K562 (cell line): ENCODE measurements around the gene SFMBT2. TPM values are rescaled to one million over a fixed set of nuclear protein-coding genes. Genes with fewer than 3 reads are reported as not detected.

ENCODE experiments used
- ATAC-seq: fragments of 200-7000 bp; cut with Tn5 transposase; 3 replicates; pipeline ENCODE4 v1.9.1; 2020; ENCODE audit warnings: moderate library complexity
- BruUV-seq: library from RNA; stranded (reverse); fragments of 400-500 nt; replicated peaks from 2 replicates; lab custom pipeline; 2021; lab: Mats Ljungman, UMichigan
- CTCF ChIA-PET: fragments of 300-600 bp; formaldehyde crosslinking; extraction: SDS; loops from one replicate; lab custom pipeline; 2021; ENCODE audit warnings: low intra/inter-chr PET ratio; lab: Yijun Ruan, JAX
- POLR2A ChIA-PET: fragments of 300-600, 350-650 bp; sonication (Branson Sonifier 250); formaldehyde crosslinking; extraction: SDS; loops from one replicate; lab custom pipeline; 2021; ENCODE audit warnings: antibody characterized with exemption, inconsistent platforms; lab: Yijun Ruan, JAX
- DNase-seq, 4 experiments: peaks; one replicate each; pipeline versions ENCODE4 v3.0.0 to v3.0.0-alpha.2; 2011 to 2018; ENCODE audit warnings: low spot score in 3 of 4, mixed read lengths in 3 of 4; ENCODE audit errors: extremely low read depth in 1 of 4
- FAIRE-seq: peaks from 2 replicates; lab custom pipeline; 2011; peaks lifted over from hg19 to GRCh38; lab: Jason Lieb, UNC
- H2AFZ ChIP-seq: 2 replicates; pipeline ENCODE4 v1.6.0; 2011; ENCODE audit warnings: low read depth, low read length, control low read depth, inconsistent platforms
- H3K27ac ChIP-seq: fragments of 200-600 bp; 3 replicates; pipeline ENCODE4 v1.8.0; 2011; ENCODE audit warnings: low read depth, mild to moderate bottlenecking, control low read depth, inconsistent platforms, low read length, moderate library complexity, mixed read lengths; ENCODE audit errors: extremely low read depth
- H3K27me3 ChIP-seq, 2 experiments: fragments of 300-600 bp in 1 of 2; 2 replicates in 1 of 2; 3 replicates in 1 of 2; pipeline versions ENCODE4 v1.6.0 to v1.8.0; 2011; ENCODE audit warnings: inconsistent platforms in 2 of 2, low read length in 2 of 2, mild to moderate bottlenecking in 1 of 2, mixed read lengths in 1 of 2, moderate library complexity in 1 of 2; ENCODE audit not compliant: control insufficient read depth in 2 of 2, insufficient read depth in 2 of 2
- H3K36me3 ChIP-seq: fragments of 300-600 bp; 3 replicates; pipeline ENCODE4 v1.8.0; 2011; ENCODE audit warnings: mild to moderate bottlenecking, low read length, inconsistent platforms; ENCODE audit not compliant: control insufficient read depth, insufficient read depth
- H3K4me1 ChIP-seq, 2 experiments: fragments of 200-600 bp in 1 of 2; replicated peaks in 1 of 2; 2 replicates in 1 of 2; 3 replicates in 1 of 2; pipeline versions ENCODE4 v1.5.1 to v1.8.0; 2011; ENCODE audit warnings: inconsistent platforms in 2 of 2, low read length in 2 of 2, mild to moderate bottlenecking in 1 of 2, mixed read lengths in 1 of 2, moderate library complexity in 1 of 2; ENCODE audit not compliant: control insufficient read depth in 2 of 2, insufficient read depth in 2 of 2
- H3K4me2 ChIP-seq: 2 replicates; pipeline ENCODE4 v1.6.1; 2011; ENCODE audit warnings: low read length, control low read depth, inconsistent platforms, mixed read lengths; ENCODE audit not compliant: insufficient read depth
- H3K4me3 ChIP-seq: fragments of 200-600 bp; sonication (generic), shearing (Covaris generic); 2 replicates; pipeline ENCODE4 v1.5.1; 2016; ENCODE audit warnings: control low read depth, inconsistent platforms
- H3K79me2 ChIP-seq: fragments of 200-600 bp; 3 replicates; pipeline ENCODE4 v1.8.0; 2011; ENCODE audit warnings: low read length, inconsistent platforms; ENCODE audit not compliant: control insufficient read depth, insufficient read depth
- H3K9ac ChIP-seq, 2 experiments: 2 replicates each; pipeline versions ENCODE4 v1.6.0 to v1.6.1; 2011; ENCODE audit warnings: low read depth in 2 of 2, low read length in 2 of 2, control low read depth in 1 of 2, inconsistent platforms in 1 of 2, mild to moderate bottlenecking in 1 of 2, mixed read lengths in 1 of 2; ENCODE audit not compliant: insufficient read depth in 1 of 2
- H3K9me1 ChIP-seq: one replicate; pipeline ENCODE4 v1.6.0; 2011; ENCODE audit warnings: inconsistent platforms, mild to moderate bottlenecking, low read length, moderate library complexity; ENCODE audit not compliant: control insufficient read depth, insufficient read depth
- H3K9me3 ChIP-seq: replicated peaks from 2 replicates; pipeline ENCODE4 v1.5.1; 2011; ENCODE audit warnings: low read depth, low read length, inconsistent platforms; ENCODE audit not compliant: control insufficient read depth, insufficient read depth
- H4K20me1 ChIP-seq: replicated peaks from 2 replicates; pipeline ENCODE4 v1.6.1; 2011; ENCODE audit warnings: low read length, inconsistent platforms, mixed read lengths; ENCODE audit not compliant: control insufficient read depth, insufficient read depth
- CTBP1 ChIP-seq: fragments of 450-650 bp; IDR thresholded peaks from 2 replicates; pipeline ENCODE4 v1.6.1; 2016; ENCODE audit warnings: borderline replicate concordance
- FOXP1 ChIP-seq: sonication (generic); formaldehyde crosslinking; IDR thresholded peaks from 2 replicates; pipeline ENCODE4 v1.8.0; 2022; ENCODE audit warnings: mild to moderate bottlenecking, missing genetic modification reagents
- FUS ChIP-seq: fragments of 200-400 bp; formaldehyde crosslinking; optimal IDR thresholded peaks from 2 replicates; pipeline ENCODE3; 2017; ENCODE audit warnings: low read depth, low read length
- GTF2A2 ChIP-seq: IDR thresholded peaks from 2 replicates; pipeline ENCODE4 v1.6.1; 2016; ENCODE audit warnings: mild to moderate bottlenecking, missing genetic modification characterization, missing compliant biosample characterization
- HLTF ChIP-seq: fragments of 450-650 bp; IDR thresholded peaks from 2 replicates; pipeline ENCODE4 v1.6.1; 2016
- NFXL1 ChIP-seq: fragments of 450-650 bp; formaldehyde crosslinking; IDR thresholded peaks from 2 replicates; pipeline ENCODE4 v1.4.0; 2021; ENCODE audit warnings: mild to moderate bottlenecking
- RFX5 ChIP-seq: IDR thresholded peaks from 2 replicates; pipeline ENCODE4 v1.6.1; 2011; ENCODE audit warnings: low read depth, mild to moderate bottlenecking, improper control_type of control experiment, low read length
- SRF ChIP-seq, 2 experiments: fragments of 250-450, 450-650 bp in 1 of 2; sonication (Bioruptor Pico) in 1 of 2; sonication (generic) in 1 of 2; formaldehyde crosslinking; IDR thresholded peaks; 2 replicates each; pipeline versions ENCODE4 v1.5.0 to v1.5.1; 2020 to 2022; ENCODE audit warnings: mild to moderate bottlenecking in 1 of 2, missing genetic modification reagents in 1 of 2
- SRSF9 ChIP-seq: fragments of 200-400 bp; formaldehyde crosslinking; IDR thresholded peaks from 2 replicates; pipeline ENCODE4 v1.6.1; 2017; ENCODE audit warnings: low read depth, low read length, borderline replicate concordance
- ZC3H8 ChIP-seq: fragments of 450-650 bp; IDR thresholded peaks from 2 replicates; pipeline ENCODE4 v1.6.1; 2017
- ZSCAN32 ChIP-seq: fragments of 450-650 bp; formaldehyde crosslinking; IDR thresholded peaks from 2 replicates; pipeline ENCODE4 v1.4.0; 2020; ENCODE audit warnings: mild to moderate bottlenecking, moderate library complexity
- WGBS: fragments of 100-300 bp; shearing (Covaris generic); methylation state at CpG from one replicate; pipeline ENCODE4 v1.1.6; 2016; ENCODE audit warnings: low coverage, mixed read lengths; ENCODE audit not compliant: insufficient coverage; ENCODE audit errors: missing lambda C conversion rate; 5-methylcytosine and 5-hydroxymethylcytosine counted together
- in situ Hi-C: fragments of 300-500 bp; cut with MboI; formaldehyde crosslinking; loops from 4 replicates; pipeline ENCODE4 v1.15.0; 2018; ENCODE audit warnings: inconsistent platforms, mixed read lengths
- intact Hi-C: fragments of 100-400 bp; cut with micrococcal nuclease; formaldehyde crosslinking; loops from 2 replicates; pipeline ENCODE4 v1.14.2; 2022
- polyA plus RNA-seq, 8 experiments: library from polyadenylated mRNA; depleted of rRNA in 4 of 8; stranded (reverse) in 5 of 8; unstranded in 3 of 8; fragments of >200 nt; fragmentation: Nextera tagmentation in 2 of 8; fragmentation: Illumina TruSeq in 1 of 8; extraction: Ambion mirVana in 2 of 8; extraction: Trizol in 1 of 8; gene quantifications; 2 replicates each; pipeline versions ENCODE4 v1.2.1 to v1.2.3, GENCODE V29; 2011 to 2014; ENCODE audit warnings: inconsistent platforms in 1 of 8, missing spikeins in 1 of 8
- total RNA-seq, 7 experiments: library from RNA; depleted of rRNA in 6 of 7; stranded (reverse); fragments of >200 nt in 6 of 7; fragmentation: Illumina TruSeq in 2 of 7; extraction: Trizol in 2 of 7; gene quantifications; 2 replicates each; pipeline versions ENCODE4 v1.2.1 to v1.2.3, GENCODE V29; 2011 to 2021; ENCODE audit warnings: low replicate concordance in 1 of 7
- TF ChIP-seq, protein P1 (sequence below): sonication (generic); formaldehyde crosslinking; IDR thresholded peaks from 2 replicates; pipeline ENCODE4 v1.8.0; 2022; ENCODE audit warnings: missing genetic modification reagents, mild to moderate bottlenecking, moderate library complexity, borderline replicate concordance
- TF ChIP-seq, protein P2 (sequence below): fragments of 250-450 bp; sonication (Bioruptor Pico); IDR thresholded peaks from 2 replicates; pipeline ENCODE4 v1.4.0; 2020
- TF ChIP-seq, protein P3 (sequence below): conservative IDR thresholded peaks from 2 replicates; pipeline ENCODE4 v1.6.1; 2011; ENCODE audit warnings: low read depth, mild to moderate bottlenecking, low read length; ENCODE audit not compliant: control insufficient read depth

Gene SFMBT2
- total and polyA plus RNA-seq, 9 of the 15 experiments (the other 6 are each of a cell fraction or from before 2014, with no cell fraction given), result 1.2 to 13.6 (median 7.6) TPM

DNA sequence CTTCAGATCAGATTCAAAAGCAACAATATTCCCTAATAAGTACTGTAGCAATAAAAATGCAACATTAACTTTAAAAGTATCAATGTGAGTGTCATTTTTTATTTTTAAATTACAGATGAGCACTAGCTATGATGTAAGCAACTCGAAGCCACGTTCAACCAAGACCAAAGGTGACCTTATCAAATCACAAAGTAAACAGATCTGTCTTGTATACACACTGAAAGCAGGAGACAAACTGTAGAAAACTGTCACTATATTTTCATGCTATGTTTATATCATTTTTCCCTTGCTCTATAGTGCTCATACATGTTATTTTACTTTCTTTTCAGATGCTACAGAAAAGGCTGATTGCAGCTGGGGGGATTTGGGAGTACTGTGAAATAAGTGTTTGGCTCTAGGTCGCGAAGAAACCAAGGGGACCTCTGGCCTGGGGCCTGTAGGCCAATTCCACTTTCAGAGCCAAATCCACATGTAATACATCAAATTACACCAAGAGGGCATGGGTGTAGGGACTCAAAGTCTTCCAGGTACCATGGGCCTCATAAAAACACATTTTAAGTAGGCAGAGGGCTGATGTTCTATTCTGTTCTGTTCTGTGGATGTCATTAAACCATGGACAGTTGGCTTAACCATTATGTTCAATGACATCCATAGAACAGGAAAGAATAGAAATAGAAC lies 245.2 kb downstream of the SFMBT2 start:
- in situ Hi-C loops, result no loop called here
- H3K4me2 ChIP-seq, result no peak overlapping the region
- no peak for FAIRE-seq
- H3K9me1 ChIP-seq, result no peaks in the 10 kb centered on the region
- intact Hi-C loops, result no loop called here
- no TSS peak for BruUV-seq
- no peaks in the 10 kb centered on the region; a peak in 1 of 5 replicates for H3K27me3 ChIP-seq
- TF ChIP-seq, protein P1, sequence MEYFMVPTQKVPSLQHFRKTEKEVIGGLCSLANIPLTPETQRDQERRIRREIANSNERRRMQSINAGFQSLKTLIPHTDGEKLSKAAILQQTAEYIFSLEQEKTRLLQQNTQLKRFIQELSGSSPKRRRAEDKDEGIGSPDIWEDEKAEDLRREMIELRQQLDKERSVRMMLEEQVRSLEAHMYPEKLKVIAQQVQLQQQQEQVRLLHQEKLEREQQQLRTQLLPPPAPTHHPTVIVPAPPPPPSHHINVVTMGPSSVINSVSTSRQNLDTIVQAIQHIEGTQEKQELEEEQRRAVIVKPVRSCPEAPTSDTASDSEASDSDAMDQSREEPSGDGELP, result no peak
- TF ChIP-seq SRSF9 (no peak), GTF2A2 (tag) (no peak), ZSCAN32 (CRISPR knock-in tag) (no peak), ZC3H8 (no peak), FUS (no peak), RFX5 (no peak), HLTF (no peak), NFXL1 (CRISPR knock-in tag) (no peak), CTBP1 (no peak), FOXP1 (CRISPR knock-in tag) (no peak), SRF (CRISPR knock-in tag; IDR thresholded peaks at IDR 0.05) (no peak)
- TF ChIP-seq, protein P2, sequence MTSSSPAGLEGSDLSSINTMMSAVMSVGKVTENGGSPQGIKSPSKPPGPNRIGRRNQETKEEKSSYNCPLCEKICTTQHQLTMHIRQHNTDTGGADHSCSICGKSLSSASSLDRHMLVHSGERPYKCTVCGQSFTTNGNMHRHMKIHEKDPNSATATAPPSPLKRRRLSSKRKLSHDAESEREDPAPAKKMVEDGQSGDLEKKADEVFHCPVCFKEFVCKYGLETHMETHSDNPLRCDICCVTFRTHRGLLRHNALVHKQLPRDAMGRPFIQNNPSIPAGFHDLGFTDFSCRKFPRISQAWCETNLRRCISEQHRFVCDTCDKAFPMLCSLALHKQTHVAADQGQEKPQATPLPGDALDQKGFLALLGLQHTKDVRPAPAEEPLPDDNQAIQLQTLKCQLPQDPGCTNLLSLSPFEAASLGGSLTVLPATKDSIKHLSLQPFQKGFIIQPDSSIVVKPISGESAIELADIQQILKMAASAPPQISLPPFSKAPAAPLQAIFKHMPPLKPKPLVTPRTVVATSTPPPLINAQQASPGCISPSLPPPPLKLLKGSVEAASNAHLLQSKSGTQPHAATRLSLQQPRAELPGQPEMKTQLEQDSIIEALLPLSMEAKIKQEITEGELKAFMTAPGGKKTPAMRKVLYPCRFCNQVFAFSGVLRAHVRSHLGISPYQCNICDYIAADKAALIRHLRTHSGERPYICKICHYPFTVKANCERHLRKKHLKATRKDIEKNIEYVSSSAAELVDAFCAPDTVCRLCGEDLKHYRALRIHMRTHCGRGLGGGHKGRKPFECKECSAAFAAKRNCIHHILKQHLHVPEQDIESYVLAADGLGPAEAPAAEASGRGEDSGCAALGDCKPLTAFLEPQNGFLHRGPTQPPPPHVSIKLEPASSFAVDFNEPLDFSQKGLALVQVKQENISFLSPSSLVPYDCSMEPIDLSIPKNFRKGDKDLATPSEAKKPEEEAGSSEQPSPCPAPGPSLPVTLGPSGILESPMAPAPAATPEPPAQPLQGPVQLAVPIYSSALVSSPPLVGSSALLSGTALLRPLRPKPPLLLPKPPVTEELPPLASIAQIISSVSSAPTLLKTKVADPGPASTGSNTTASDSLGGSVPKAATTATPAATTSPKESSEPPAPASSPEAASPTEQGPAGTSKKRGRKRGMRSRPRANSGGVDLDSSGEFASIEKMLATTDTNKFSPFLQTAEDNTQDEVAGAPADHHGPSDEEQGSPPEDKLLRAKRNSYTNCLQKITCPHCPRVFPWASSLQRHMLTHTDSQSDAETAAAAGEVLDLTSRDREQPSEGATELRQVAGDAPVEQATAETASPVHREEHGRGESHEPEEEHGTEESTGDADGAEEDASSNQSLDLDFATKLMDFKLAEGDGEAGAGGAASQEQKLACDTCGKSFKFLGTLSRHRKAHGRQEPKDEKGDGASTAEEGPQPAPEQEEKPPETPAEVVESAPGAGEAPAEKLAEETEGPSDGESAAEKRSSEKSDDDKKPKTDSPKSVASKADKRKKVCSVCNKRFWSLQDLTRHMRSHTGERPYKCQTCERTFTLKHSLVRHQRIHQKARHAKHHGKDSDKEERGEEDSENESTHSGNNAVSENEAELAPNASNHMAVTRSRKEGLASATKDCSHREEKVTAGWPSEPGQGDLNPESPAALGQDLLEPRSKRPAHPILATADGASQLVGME (CRISPR knock-in tag), result no peak
- TF ChIP-seq, protein P3, sequence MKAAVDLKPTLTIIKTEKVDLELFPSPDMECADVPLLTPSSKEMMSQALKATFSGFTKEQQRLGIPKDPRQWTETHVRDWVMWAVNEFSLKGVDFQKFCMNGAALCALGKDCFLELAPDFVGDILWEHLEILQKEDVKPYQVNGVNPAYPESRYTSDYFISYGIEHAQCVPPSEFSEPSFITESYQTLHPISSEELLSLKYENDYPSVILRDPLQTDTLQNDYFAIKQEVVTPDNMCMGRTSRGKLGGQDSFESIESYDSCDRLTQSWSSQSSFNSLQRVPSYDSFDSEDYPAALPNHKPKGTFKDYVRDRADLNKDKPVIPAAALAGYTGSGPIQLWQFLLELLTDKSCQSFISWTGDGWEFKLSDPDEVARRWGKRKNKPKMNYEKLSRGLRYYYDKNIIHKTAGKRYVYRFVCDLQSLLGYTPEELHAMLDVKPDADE, result no peak
- TF ChIP-seq, all 486 proteins: peak for 0
- no peak overlapping the region for H3K27ac ChIP-seq
- H3K36me3 ChIP-seq, result peaks cover 49% of the 10 kb centered on the region; the same call in 2 of the 3 replicates
- 55% methylated on average over 4 of the region's 4 CpGs for WGBS
- CTCF ChIA-PET, result no interaction called here
- no peaks in the 10 kb centered on the region for H4K20me1 ChIP-seq
- H3K9ac ChIP-seq, result no peak overlapping the region
- DNase-seq, result peak in 2 of 4 experiments; percentile 19 to 25
- H2AFZ ChIP-seq, result no peak overlapping the region
- H3K4me3 ChIP-seq, result no peak overlapping the region
- H3K4me1 ChIP-seq, result no peaks in the 10 kb centered on the region; a peak in 1 of 5 replicates
- no peaks in the 10 kb centered on the region for H3K9me3 ChIP-seq
- POLR2A ChIA-PET, result interaction anchor here (0.7 kb wide), 2 partner anchors 243 to 315 kb away, joined by 3 read pairs; no protein-coding TSS in a partner anchor
- no peaks in the 10 kb centered on the region for H3K79me2 ChIP-seq
- ATAC-seq, result no peak
